ENCODE data around the gene WDR33.
"Not testable (repeated sequence)": the region's sequence is repeated elsewhere in the genome, so short reads cannot be mapped to it uniquely, and the experiment has no call there.

WDR33 gene

GRCh38 chr2:127834951-127835350 lies 24.0 kb upstream of the WDR33 start:
- no peak overlapping the region for H3K27ac ChIP-seq

GRCh38 chr2:127829845-127830246 lies 18.9 kb upstream of the WDR33 start:
- Histone ChIP-seq H3K27ac (no peak overlapping the region), H3K9me3 (ENCODE audit: severe bottlenecking) (peaks cover 7% of the 10 kb centered on the region), H3K4me3 (ENCODE audit: low read depth, low read length) (no peak overlapping the region), H3K36me3 (no peaks in the 10 kb centered on the region), H3K27me3 (ENCODE audit: insufficient read depth, low read depth, severe bottlenecking) (no peaks in the 10 kb centered on the region)
- DNase-seq, result no peak
- no peak for TF ChIP-seq CTCF (IDR thresholded peaks at IDR 0.05; ENCODE audit: low read depth, low read length)

More at GRCh38 chr2:127834951-127835350, 24.0 kb upstream of the WDR33 start:
- no peak for DNase-seq
- H3K36me3 ChIP-seq, result no peaks in the 10 kb centered on the region
- H3K4me3 ChIP-seq (ENCODE audit: low read depth, low read length), result no peak overlapping the region
- TF ChIP-seq CTCF (IDR thresholded peaks at IDR 0.05; ENCODE audit: low read depth, low read length), result no peak
- no peaks in the 10 kb centered on the region for H3K27me3 ChIP-seq (ENCODE audit: insufficient read depth, low read depth, severe bottlenecking)
- no peaks in the 10 kb centered on the region for H3K9me3 ChIP-seq (ENCODE audit: severe bottlenecking)

GRCh38 chr2:127826708-127827107 lies 15.7 kb upstream of the WDR33 start:
- not testable (repeated sequence) for H3K4me3 ChIP-seq (ENCODE audit: low read depth, low read length); H3K27me3 ChIP-seq (ENCODE audit: insufficient read depth, low read depth, severe bottlenecking); H3K9me3 ChIP-seq (ENCODE audit: severe bottlenecking); H3K36me3 ChIP-seq; H3K27ac ChIP-seq; DNase-seq

GRCh38 chr2:127826047-127826446 lies 15.1 kb upstream of the WDR33 start:
- H3K27me3 ChIP-seq (ENCODE audit: insufficient read depth, low read depth, severe bottlenecking), result no peaks in the 10 kb centered on the region
- TF ChIP-seq CTCF (IDR thresholded peaks at IDR 0.05; ENCODE audit: low read depth, low read length), result no peak
- no peak for DNase-seq
- H3K27ac ChIP-seq, result no peak overlapping the region
- H3K9me3 ChIP-seq (ENCODE audit: severe bottlenecking), result peaks cover 8% of the 10 kb centered on the region
- no peaks in the 10 kb centered on the region for H3K36me3 ChIP-seq
- H3K4me3 ChIP-seq (ENCODE audit: low read depth, low read length), result no peak overlapping the region

- TF ChIP-seq CTCF (IDR thresholded peaks at IDR 0.05; ENCODE audit: low read depth, low read length), result no peak
- no peak for DNase-seq
- no peak overlapping the region for H3K27ac ChIP-seq
- no peak overlapping the region for H3K4me3 ChIP-seq (ENCODE audit: low read depth, low read length)
- H3K27me3 ChIP-seq (ENCODE audit: insufficient read depth, low read depth, severe bottlenecking), result no peaks in the 10 kb centered on the region
- no peaks in the 10 kb centered on the region for H3K36me3 ChIP-seq
- peaks cover 14% of the 10 kb centered on the region for H3K9me3 ChIP-seq (ENCODE audit: severe bottlenecking)
Observed at GRCh38 chr2:127820080-127820668, 9.2 kb upstream of the WDR33 start.

- Histone ChIP-seq H3K36me3 (no peaks in the 10 kb centered on the region), H3K9me3 (ENCODE audit: severe bottlenecking) (peaks cover 14% of the 10 kb centered on the region), H3K27me3 (ENCODE audit: insufficient read depth, low read depth, severe bottlenecking) (no peaks in the 10 kb centered on the region), H3K4me3 (ENCODE audit: low read depth, low read length) (no peak overlapping the region), H3K27ac (no peak overlapping the region)
- TF ChIP-seq CTCF (IDR thresholded peaks at IDR 0.05; ENCODE audit: low read depth, low read length), result no peak
- DNase-seq, result no peak
Observed at GRCh38 chr2:127818794-127819425, 7.9 kb upstream of the WDR33 start.
